Activated CD8-positive, alpha-beta memory T cell treated with anti-CD3 and anti-CD28 coated beads for 48 hours (primary cell): ENCODE results near the gene KLF6.

ENCODE experiments used
- DNase-seq, 3 experiments: peaks; one replicate each; pipeline ENCODE4 v3.0.0-alpha.2; 2020; ENCODE audit warnings: low read depth in 2 of 3, low spot score in 2 of 3

Gene KLF6

DNA sequence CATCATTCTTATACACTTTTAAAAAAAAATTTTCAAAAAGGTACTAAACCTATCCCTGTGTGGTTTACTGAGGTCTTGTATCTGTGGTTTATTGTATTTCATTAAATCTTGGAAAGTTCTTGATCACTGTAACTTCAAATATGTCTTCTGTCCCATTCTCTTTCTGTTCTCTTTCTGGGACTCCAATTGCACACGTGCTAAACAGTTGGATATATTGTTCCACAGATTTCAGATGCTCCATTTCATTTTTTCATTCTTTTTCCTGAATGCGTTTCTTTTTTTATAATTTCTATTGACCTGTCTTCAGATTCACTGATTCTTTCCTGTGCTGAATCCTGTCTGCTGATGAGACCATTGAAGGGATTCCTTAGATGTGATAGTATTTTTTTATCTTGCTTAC lies 4.6 kb upstream of the KLF6 start:
- DNase-seq, result no peak

- no peak for DNase-seq
Measured at GRCh38 chr10:3787816-3788215, 2.8 kb upstream of the KLF6 start.

GRCh38 chr10:3787016-3787400 lies 2.0 kb upstream of the KLF6 start:
- DNase-seq, result no peak

DNA sequence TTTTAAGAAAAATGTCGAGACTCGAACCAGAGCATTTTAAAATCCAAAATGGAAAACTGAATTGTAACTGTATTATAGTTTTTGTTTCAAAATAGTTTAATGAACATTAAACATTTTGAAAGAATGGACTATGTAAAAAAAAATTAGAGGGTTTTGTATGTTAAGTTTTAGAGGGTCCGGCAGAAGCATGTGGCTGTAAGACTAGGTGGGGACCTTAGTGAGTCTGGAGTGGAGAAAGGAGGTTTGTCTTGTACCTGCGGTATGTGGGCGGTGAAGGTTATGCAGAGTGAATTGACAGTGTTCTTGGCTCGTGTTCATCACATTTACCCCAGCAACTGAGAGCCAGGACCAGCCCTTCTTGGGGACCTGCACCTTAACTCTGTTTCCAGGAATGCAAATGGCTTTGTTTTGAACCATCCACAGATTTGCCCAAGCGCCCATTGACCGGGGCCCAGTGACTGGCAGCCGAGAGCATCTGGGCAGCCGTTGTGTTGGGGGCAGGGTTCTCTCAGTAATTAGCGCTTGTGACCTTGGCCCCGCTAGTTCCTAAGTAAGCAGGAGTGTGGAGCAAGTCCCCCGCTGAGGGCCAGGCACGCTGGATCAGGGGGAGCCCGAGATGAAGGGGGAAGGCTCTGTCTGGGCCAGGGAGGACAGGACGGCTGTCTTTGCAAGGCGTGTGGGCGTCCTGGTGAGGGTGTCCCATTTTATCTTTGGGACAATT lies 1.4 kb upstream of the KLF6 start:
- no peak for DNase-seq

DNA sequence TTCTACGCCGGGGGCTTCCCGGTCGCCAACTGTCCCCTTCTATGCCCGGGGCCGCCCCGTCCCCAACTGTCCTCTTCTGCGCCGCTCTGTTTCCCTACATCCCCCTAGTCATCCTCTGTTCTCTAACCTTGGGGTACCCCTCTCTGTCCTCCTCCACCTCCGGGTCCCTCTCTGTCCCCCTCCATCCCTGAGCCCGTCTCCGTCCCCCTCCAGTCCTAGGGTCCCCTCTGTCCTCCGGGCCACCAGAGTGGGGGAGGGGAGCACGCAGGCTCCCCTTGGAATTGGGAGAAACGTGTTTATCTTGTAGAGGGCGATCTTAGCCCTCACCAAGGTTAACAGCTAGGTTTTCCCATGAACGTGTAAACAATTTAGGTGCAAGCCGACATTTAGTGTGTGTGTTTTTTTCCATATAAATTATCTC lies 852 bp upstream of the KLF6 start:
- DNase-seq, result no peak

GRCh38 chr10:3785251-3785850 lies 342 bp upstream of the KLF6 start:
- DNase-seq, result peak; percentile 97 to 99 (median 99)

DNA sequence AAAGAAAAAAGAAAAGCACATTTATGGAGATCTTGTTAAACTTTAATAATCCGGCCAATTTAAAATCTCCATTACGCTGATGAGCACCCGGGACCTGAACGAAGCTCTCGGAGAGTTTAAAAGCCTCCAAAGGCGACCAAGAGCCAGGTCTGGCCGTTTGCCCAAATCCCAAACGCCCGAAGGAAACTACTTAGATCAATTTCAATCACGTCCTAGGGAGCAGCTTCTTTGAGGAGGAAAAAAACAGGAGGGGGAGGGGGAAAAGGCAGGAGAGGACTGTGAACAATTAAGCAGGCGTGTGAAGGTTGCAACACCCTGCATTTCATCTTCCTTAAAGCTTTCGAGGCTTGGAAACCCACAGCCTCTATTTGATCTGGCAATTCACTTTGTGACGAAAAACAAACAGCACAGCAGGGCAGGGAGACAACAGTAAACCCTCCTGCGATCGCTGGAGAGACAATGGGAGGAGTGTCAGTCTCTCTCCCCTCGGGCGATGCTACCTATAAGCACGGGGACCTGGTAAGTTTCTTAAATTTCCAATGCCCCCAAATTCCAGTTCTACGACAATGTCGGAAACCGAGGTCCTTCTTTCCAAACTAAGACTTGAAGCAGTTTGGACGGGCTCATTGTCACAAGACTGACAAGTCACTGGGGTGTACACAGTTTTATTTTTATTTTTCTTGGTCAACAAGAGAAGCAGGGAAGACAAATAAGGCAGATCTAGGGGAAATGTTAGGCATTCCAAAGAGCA lies 1.2 kb downstream of the KLF6 start:
- no peak for DNase-seq

- DNase-seq, result no peak
Measured at GRCh38 chr10:3783316-3783681, 1.7 kb downstream of the KLF6 start.

DNA sequence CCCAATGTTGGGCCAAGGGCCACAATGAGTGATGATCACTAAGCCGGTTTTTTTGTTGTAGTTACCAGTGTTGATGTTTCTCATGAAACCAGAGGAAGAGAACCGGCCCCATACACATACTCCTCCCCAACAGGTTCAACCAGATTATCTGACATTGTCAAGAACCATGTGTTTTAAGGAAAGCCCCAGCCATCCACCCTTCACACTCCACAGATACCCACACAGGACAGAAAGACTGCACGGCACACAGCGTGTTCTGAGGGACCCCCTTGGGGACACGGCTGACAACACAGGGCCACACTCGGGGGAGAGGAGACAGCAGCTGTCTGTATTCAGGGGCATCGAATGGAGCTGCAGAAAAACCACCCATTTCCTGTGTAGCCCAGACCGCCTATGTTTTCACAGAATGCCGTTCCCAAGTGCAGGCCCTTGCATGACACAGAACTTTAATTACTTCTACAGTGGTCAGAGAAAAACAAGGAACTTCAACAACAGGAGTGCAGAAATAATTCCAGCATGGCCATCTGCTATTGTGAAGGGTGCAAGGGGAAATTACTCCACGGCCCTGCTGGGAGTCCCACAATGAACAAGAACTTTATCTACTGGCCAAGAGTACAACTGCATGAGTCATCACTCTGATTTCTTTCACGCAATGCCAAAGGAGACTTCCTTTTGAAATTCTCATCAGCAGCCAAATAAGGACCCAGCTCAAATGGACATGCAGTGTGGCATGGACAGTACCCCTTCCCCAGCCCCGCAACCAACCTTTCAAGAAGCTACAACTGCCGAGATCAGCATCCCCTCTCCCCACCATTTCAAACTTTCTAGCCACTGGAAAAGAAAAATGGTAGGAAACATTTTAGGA lies 2.3 kb downstream of the KLF6 start:
- DNase-seq, result no peak

- no peak for DNase-seq
Measured at GRCh38 chr10:3782146-3782450, 2.9 kb downstream of the KLF6 start.

DNA sequence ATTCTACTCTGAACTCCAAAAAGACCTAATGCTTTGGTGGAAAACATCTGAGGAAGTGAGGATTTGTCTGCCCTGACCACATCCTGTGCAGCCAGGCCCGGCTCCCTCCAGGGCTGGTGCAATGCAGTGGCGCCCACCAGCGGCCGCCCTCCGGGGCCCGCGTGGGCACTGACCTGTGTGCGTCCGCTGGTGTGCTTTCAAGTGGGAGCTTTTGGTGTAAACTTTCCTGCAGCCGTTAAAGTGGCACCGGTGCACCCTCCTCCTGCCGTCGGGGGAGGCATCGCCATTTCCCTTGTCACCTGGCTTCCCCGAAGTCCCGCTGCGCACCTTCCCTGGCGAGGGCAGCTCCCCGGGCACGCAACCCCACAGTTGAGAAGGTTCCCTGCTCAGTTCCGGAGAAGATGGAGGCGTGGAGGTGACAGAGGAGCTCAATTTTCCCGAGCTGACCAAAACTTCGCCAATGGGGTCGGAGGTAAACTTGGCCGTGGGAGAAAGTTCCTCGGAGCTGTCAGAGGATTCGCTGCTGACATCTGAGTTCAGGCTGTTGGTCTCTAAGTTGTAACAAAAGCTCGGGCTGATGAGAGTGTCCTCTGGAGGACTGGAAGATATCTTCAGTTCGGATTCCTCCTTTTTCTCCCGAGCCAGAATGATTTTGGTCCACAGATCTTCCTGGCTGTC lies 3.4 kb downstream of the KLF6 start:
- DNase-seq, result no peak

DNA sequence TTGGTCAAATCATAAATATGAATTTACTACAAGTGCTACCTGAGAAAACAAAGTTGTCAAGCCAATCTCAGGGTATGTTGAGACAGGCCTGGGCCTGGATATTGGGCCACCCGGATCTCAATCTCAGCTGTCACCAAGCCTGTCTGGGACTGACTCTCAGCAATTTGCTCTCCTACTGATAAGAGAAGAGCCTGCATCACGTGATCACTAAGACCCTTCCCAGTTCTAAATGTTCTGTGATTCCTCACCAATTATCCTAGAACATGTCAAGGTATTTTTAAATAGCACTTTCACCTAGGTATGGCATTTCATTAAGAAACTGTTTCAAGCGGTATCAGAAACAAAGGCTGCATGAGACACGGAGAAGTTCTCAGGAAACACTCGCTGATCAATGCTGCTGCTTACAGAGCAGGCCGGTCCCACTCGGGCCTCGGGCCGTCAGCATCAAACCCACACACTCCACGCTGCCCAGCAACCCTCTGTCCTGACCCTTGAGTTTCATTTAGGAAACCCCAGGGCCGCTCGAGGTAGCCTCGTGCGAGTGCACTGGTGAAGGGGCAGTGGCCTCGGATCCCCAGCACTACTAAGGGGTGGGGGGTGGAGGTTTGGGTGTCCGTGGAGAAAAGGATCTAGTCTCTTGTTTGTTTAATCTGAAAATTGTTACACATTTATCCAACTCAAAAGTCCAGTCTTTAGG lies 4.1 kb downstream of the KLF6 start:
- no peak for DNase-seq

- no peak for DNase-seq
Measured at GRCh38 chr10:3780021-3780770, 4.8 kb downstream of the KLF6 start.

GRCh38 chr10:3779158-3779741 lies 5.8 kb downstream of the KLF6 start:
- DNase-seq, result no peak

- no peak for DNase-seq
Measured at GRCh38 chr10:3778692-3779157, 6.3 kb downstream of the KLF6 start.

GRCh38 chr10:3777981-3778691 lies 6.9 kb downstream of the KLF6 start:
- DNase-seq, result no peak

- no peak for DNase-seq
Measured at GRCh38 chr10:3776796-3777571, 8.0 kb downstream of the KLF6 start.
